HG03196 (cell line): ENCODE results near the gene COPG2.

ENCODE experiments used
- ATAC-seq: cut with Tn5 transposase; IDR thresholded peaks from one replicate; pipeline ENCODE4 v1.9.1; 2021; ENCODE audit not compliant: unreplicated experiment

The COPG2 gene

DNA sequence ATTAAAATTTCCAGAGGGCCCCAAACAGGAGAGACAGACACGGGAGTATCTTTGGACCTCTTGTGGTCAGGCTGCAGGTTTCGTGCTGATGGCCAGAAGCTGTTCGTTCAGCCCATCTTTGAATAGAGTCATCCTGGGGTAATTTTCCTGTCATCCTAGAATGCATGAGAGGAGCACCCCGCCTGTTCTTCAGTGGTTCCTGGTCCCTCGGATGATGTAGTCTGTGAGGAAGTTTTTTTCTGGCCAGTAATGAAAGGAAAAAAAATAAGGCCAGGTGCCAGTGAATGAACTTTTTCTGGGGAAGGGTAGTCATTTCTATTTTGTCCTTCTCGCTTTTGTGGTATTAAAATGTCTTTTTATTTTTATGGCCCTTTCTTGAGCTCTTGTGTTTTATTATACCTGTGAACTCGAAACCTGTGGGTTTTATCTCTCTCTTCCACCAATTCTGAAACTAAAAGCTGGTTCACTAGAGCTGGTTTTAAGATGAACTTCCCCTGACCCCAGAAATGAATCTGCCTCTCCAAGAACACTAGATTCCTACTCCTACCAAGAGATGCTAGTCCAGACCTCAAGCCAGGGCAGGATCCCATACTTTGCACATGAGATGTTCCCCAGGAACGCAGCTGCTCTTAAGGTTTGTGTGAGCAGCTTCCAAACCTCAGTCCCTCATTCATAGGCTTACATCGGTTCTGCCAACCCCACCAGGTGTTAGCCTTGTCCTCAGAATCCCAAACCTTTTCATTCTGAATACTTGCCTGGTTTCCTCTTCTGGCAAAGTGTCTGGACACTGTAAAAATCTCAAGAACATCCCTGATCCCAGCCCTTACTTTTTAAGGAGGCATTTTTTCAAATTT lies 192.0 kb downstream of the COPG2 start:
- ATAC-seq, result peak; percentile 89

DNA sequence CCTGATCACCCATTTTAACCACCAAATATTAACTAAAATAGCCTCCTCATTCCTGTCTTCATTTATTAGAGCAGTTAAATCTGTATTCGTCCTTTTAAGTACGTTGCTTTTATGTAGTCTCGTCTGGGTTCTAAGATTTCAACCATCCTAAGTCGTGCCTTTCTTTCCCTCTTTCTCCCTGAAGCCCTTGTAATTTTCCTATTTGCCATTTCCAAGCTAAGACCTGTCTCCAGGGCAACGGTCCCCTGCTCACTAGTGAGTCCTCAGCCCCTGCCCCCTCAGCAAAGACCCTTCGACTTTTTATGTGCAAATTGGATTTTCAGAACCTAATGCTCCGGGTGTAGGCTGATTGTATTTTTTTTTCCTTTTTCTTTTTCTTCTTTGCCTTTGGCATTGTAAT lies 192.8 kb downstream of the COPG2 start:
- ATAC-seq, result no peak

DNA sequence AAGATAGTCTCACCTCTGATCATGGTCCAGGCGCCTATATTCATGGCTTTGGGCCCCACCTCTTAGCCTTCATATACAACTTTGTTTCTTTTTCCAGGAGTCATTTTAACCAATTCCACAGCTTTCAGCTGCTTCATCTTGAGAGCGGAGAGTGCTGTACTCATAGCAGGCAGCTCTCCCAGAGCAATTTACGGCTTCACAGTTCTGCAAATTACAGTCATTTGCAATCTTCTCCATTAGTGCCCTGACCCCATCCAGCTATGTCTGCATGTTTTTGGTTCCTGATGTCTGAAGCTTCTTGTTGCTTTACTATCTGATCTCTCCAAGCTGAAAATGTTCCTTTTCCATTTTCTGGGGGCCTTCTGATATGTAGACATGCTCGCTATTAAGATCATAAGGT lies 194.7 kb downstream of the COPG2 start:
- no peak for ATAC-seq

DNA sequence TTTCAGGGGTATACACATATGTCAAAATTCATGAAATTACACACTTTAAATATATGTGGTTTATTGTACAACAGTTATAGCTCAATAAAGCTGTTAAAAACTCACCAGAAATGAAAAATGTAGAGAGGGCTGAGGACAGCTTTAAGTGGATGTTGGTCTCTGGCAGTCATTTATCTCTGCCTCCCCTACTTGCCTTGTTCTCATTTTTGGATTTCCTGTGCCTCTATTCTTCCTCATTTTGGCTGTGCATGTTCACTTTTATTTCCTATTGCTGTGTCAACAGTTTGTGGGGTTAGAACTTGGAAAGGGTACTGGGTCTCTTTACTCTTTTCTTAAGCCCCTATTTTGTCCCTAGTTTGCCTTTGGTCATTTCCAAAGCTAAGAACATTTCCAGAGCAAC lies 195.3 kb downstream of the COPG2 start:
- no peak for ATAC-seq

DNA sequence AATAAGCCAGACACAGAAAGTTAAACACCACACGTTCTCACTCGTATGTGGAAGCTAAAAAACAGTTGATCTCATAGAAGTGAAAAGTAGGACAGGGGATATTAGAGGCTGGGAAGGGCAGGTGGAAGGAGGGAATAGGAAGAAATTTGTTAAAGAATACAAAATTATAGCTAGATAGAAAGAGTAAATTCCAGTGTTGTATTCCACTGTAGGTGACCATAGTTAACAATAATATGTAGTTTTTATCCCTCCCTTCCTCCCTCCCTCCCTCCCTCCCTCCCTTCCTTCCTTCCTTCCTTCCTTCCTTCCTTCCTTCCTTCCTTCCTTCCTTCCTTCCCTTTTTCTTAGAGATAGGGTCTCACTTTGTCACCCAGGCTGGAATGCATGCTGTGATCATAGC lies 196.6 kb downstream of the COPG2 start:
- no peak for ATAC-seq

DNA sequence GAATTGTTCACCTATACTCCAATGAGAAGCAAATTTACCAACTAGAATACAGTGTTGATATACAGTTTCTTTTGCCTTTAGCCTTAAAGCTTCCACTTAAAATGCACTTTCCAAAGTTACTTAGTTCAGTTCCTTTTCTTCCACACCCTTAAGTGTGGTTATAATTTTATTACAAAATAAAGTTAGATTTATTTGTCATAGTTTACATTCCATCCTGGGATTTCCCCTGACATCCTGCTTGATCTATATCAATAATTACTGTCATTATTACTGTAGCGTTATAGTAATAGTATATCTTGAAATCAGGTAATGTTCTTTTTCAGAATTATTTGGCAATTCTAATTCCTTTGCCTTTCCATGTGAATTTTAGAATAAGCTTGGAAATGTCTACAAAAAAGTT lies 199.9 kb downstream of the COPG2 start:
- no peak for ATAC-seq

DNA sequence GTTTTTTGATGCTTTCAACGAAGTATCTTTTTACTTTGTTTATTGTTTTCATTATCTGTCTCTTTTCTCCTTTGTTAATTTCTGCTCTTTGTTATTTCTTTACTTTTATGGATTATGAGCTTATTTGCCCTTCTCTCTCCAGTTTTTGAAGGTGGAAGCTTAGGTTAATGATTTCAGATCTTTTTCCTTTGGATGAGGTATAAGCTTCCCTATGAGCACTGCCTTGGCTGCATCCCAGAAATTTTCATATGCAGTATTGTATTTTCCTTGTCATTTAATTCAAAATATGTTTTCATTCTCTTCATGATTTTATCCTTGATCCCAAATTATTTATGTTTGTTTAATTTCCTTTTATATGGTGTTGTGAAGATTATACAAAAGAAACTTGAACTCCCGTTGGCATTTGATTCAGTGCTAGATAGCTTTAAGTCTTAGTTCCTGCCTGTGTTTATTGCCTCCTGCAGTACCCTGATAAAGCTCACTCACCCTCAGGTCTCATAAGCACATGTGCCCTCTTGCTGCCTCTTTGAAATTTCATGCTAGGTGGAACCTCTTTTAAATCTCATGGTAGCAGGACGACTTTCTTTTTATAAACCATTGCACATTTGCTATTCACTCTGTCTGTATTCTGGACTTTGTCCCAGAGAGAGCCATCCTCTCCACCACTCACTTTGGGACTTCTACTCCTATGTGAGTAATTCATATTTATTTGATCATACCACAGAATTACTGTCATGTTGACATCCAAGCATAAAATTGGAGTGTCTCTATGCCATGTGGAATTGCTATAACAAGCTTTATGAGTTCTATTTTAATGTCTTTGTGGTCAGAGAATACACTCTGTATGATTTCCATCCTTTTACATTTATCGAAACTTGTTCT lies 204.8 kb downstream of the COPG2 start:
- no peak for ATAC-seq

DNA sequence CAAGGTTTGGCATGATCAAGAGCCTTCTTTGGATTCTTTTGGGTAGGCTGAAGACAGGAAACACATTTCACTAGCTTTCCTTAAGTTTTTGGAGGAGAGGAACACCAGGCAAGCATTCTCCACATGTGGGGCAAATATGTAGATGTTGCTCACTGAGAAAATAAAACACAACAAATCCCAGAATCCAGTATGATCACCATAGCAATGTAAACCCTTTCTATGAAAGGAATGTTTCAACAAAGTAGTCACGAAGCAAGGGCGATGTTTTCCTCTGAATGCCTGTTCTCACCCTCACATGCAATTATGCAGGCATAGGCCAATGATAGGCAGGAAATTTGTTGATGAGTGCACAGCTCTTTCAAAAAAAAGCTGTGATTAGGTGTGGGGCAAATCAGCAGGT lies 207.3 kb downstream of the COPG2 start:
- ATAC-seq, result no peak

DNA sequence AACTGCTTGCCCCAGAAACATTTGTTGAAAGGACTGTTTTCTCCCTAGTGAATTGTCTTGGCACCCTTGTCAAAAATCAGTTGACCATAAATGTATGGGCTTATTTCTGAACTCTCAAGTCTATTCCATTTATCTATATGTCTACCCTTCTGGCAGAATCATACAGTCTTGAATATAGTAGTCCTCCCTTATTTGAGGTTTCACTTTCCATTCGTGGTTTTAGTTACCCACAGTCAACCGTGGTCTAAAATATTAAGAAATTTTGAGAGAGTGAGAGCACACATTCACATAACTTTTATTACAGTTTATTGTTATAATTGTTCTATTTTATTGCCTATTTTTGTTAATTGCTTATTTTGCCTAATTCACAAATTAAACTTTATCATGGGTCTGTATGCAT lies 210.3 kb downstream of the COPG2 start:
- ATAC-seq, result no peak
